H9 (cell line): Measurements from ENCODE around the gene GSG1L2. TPM values are rescaled to one million over a fixed set of nuclear protein-coding genes. Genes with fewer than 3 reads are reported as not detected.

Experiments
- DNase-seq: peaks from one replicate; pipeline ENCODE4 v3.0.0-alpha.2; 2017
- H2AFZ ChIP-seq: one replicate; pipeline ENCODE4 v1.6.1; 2013; ENCODE audit warnings: mild to moderate bottlenecking, low read length, control low read depth, moderate library complexity
- H2AK5ac ChIP-seq: 2 replicates; pipeline ENCODE4 v1.6.1; 2013; ENCODE audit warnings: low read length, control low read depth, mixed read lengths; ENCODE audit not compliant: insufficient read length
- H2BK120ac ChIP-seq: one replicate; pipeline ENCODE4 v1.6.1; 2013; ENCODE audit warnings: low read depth, mild to moderate bottlenecking, low read length, control low read depth, inconsistent platforms; ENCODE audit not compliant: poor library complexity, severe bottlenecking
- H2BK12ac ChIP-seq: 2 replicates; pipeline ENCODE4 v1.6.1; 2013; ENCODE audit warnings: low read length, control low read depth, mixed read lengths, low read depth; ENCODE audit not compliant: insufficient read length
- H2BK15ac ChIP-seq: 2 replicates; pipeline ENCODE4 v1.6.1; 2013; ENCODE audit warnings: low read depth, low read length, control low read depth
- H2BK20ac ChIP-seq: one replicate; pipeline ENCODE4 v1.6.1; 2013; ENCODE audit warnings: low read depth, mild to moderate bottlenecking, low read length, control low read depth, inconsistent platforms; ENCODE audit not compliant: poor library complexity, severe bottlenecking
- H2BK5ac ChIP-seq: 2 replicates; pipeline ENCODE4 v1.6.1; 2013; ENCODE audit warnings: low read length, control low read depth, mixed read lengths; ENCODE audit not compliant: insufficient read length
- H3K14ac ChIP-seq: 2 replicates; pipeline ENCODE4 v1.6.1; 2013; ENCODE audit warnings: low read length, control low read depth; ENCODE audit not compliant: insufficient read depth
- H3K18ac ChIP-seq: 2 replicates; pipeline ENCODE4 v1.6.1; 2013; ENCODE audit warnings: low read depth, mild to moderate bottlenecking, mixed read lengths, low read length, control low read depth; ENCODE audit not compliant: insufficient read length
- H3K23ac ChIP-seq: 2 replicates; pipeline ENCODE4 v1.6.1; 2013; ENCODE audit warnings: low read length, control low read depth, mixed read lengths, low read depth; ENCODE audit not compliant: insufficient read length
- H3K23me2 ChIP-seq: 2 replicates; pipeline ENCODE4 v1.6.1; 2013; ENCODE audit warnings: low read depth, mild to moderate bottlenecking, mixed read lengths, low read length, control low read depth; ENCODE audit not compliant: insufficient read length, poor library complexity, severe bottlenecking
- H3K27ac ChIP-seq: 2 replicates; pipeline ENCODE4 v1.5.1; 2013; ENCODE audit warnings: low read length, control low read depth, mixed read lengths, low read depth; ENCODE audit not compliant: insufficient read length
- H3K27me3 ChIP-seq: 2 replicates; pipeline ENCODE4 v1.6.1; 2013; ENCODE audit warnings: low read length, control low read depth, inconsistent platforms; ENCODE audit not compliant: insufficient read depth
- H3K4ac ChIP-seq: 2 replicates; pipeline ENCODE4 v1.6.1; 2013; ENCODE audit warnings: low read depth, mild to moderate bottlenecking, control low read depth, inconsistent platforms, low read length, moderate library complexity
- H3K4me1 ChIP-seq: 2 replicates; pipeline ENCODE4 v1.6.1; 2013; ENCODE audit warnings: low read length, control low read depth, inconsistent platforms; ENCODE audit not compliant: insufficient read depth
- H3K4me2 ChIP-seq: 2 replicates; pipeline ENCODE4 v1.6.1; 2013; ENCODE audit warnings: low read length, control low read depth, mixed read lengths; ENCODE audit not compliant: insufficient read length, insufficient read depth
- H3K56ac ChIP-seq: 2 replicates; pipeline ENCODE4 v1.6.1; 2013; ENCODE audit warnings: low read depth, mild to moderate bottlenecking, mixed read lengths, low read length, control low read depth; ENCODE audit not compliant: insufficient read length
- H3K79me1 ChIP-seq: 2 replicates; pipeline ENCODE4 v1.6.1; 2013; ENCODE audit warnings: low read depth, mild to moderate bottlenecking, moderate library complexity, low read length, control low read depth, inconsistent platforms; ENCODE audit not compliant: insufficient read depth, poor library complexity, severe bottlenecking
- H3K79me2 ChIP-seq: 2 replicates; pipeline ENCODE4 v1.6.1; 2013; ENCODE audit warnings: low read length, control low read depth, inconsistent platforms; ENCODE audit not compliant: insufficient read depth
- H3K9ac ChIP-seq: 2 replicates; pipeline ENCODE4 v1.6.1; 2013; ENCODE audit warnings: low read length, control low read depth, mixed read lengths; ENCODE audit not compliant: insufficient read length; ENCODE audit errors: extremely low read depth
- H3K9me3 ChIP-seq: one replicate; pipeline ENCODE4 v1.6.1; 2013; ENCODE audit warnings: low read depth, low read length, inconsistent platforms; ENCODE audit not compliant: control insufficient read depth
- H3T11ph ChIP-seq: one replicate; pipeline ENCODE4 v1.6.1; 2013; ENCODE audit warnings: mild to moderate bottlenecking, low read length, control low read depth, inconsistent platforms
- H4K20me1 ChIP-seq: one replicate; pipeline ENCODE4 v1.6.1; 2013; ENCODE audit not compliant: control insufficient read depth, insufficient read length, insufficient read depth
- H4K5ac ChIP-seq: 2 replicates; pipeline ENCODE4 v1.6.1; 2013; ENCODE audit warnings: low read depth, mild to moderate bottlenecking, mixed read lengths, low read length, control low read depth; ENCODE audit not compliant: insufficient read length
- H4K8ac ChIP-seq: replicated peaks from 2 replicates; pipeline ENCODE4 v1.6.1; 2013; ENCODE audit warnings: low read length, control low read depth, mixed read lengths, low read depth; ENCODE audit not compliant: insufficient read length
- H4K91ac ChIP-seq: 2 replicates; pipeline ENCODE4 v1.6.1; 2013; ENCODE audit warnings: low read depth, mild to moderate bottlenecking, moderate library complexity, mixed read lengths, low read length, control low read depth; ENCODE audit not compliant: insufficient read length
- H3K27ac Mint-ChIP-seq, 3 experiments: 2 replicates in 2 of 3; 3 replicates in 1 of 3; pipeline ENCODE4 v1.8.0; 2020 to 2021; ENCODE audit warnings: mixed read lengths in 3 of 3, mild to moderate bottlenecking in 1 of 3, moderate library complexity in 1 of 3
- H3K27me3 Mint-ChIP-seq: 2 replicates; pipeline ENCODE4 v1.8.0; 2021; ENCODE audit warnings: low read depth, mild to moderate bottlenecking, moderate library complexity, mixed read lengths
- H3K36me3 Mint-ChIP-seq, 3 experiments: 2 replicates in 2 of 3; 3 replicates in 1 of 3; pipeline ENCODE4 v1.8.0; 2020 to 2021; ENCODE audit warnings: low read depth in 3 of 3, mixed read lengths in 3 of 3; ENCODE audit not compliant: insufficient read depth in 1 of 3
- H3K4me1 Mint-ChIP-seq, 2 experiments: 2 replicates each; pipeline ENCODE4 v1.8.0; 2020; ENCODE audit warnings: mixed read lengths in 2 of 2
- H3K4me3 Mint-ChIP-seq, 2 experiments: 2 replicates in 1 of 2; 3 replicates in 1 of 2; pipeline ENCODE4 v1.8.0; 2020 to 2021; ENCODE audit warnings: mild to moderate bottlenecking in 2 of 2, mixed read lengths in 2 of 2, moderate library complexity in 1 of 2
- H3K9me3 Mint-ChIP-seq, 2 experiments: 2 replicates in 1 of 2; 3 replicates in 1 of 2; pipeline ENCODE4 v1.8.0; 2020; ENCODE audit warnings: mild to moderate bottlenecking in 2 of 2, mixed read lengths in 2 of 2, moderate library complexity in 1 of 2
- WGBS: extraction: QIAGEN DNeasy Blood & Tissue Kit; methylation state at CpG from one replicate; pipeline ENCODE4 v1.1.7; 2013; ENCODE audit warnings: missing lambda C conversion rate, low lambda C conversion rate, mixed read lengths; ENCODE audit not compliant: insufficient read length; ENCODE audit errors: extremely low coverage; 5-methylcytosine and 5-hydroxymethylcytosine counted together
- total RNA-seq: library from RNA; stranded (reverse); gene quantifications from 2 replicates; pipeline ENCODE4 v1.2.1, GENCODE V29; 2021
- TF ChIP-seq, protein P1 (sequence below): fragments of 200-600 bp; sonication (generic); conservative IDR thresholded peaks from 3 replicates; pipeline ENCODE4 v1.8.0; 2021; ENCODE audit warnings: antibody characterized with exemption, mild to moderate bottlenecking

GSG1L2 gene
- total RNA-seq, 1 experiment from 2014 or later: not detected

DNA sequence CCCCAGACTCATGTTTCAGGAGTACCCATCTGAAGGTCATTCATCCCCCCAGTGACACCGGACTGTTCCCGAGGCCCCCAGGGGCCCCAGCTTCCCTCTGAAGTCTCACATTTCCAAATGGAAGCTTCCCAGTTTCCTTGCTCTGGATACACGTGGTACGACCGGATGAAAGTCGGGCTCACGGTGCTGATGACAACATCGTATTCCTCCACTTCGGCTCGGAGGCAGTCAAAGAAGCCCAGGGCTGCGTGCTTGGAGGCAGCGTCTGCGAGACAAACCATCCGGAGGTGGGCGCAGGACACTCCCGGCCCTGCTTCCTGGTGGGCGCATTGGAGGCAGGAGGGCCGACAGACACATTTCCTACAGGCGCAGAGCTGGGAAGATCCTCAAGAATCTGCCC lies 49.2 kb downstream of the GSG1L2 start:
- no CpG with 5 or more reads among the region's 19 CpGs for WGBS
- Histone ChIP-seq H2BK5ac (no peak overlapping the region), H2AFZ (no peak overlapping the region), H3K56ac (no peak overlapping the region), H3K18ac (no peak overlapping the region), H3K27ac (no peak overlapping the region), H2AK5ac (no peak overlapping the region), H3K4me1 (no peaks in the 10 kb centered on the region), H2BK12ac (no peak overlapping the region), H3K9me3 (no peaks in the 10 kb centered on the region), H2BK15ac (no peak overlapping the region), H3K23ac (no peak overlapping the region), H2BK20ac (no peak overlapping the region), H4K20me1 (no peaks in the 10 kb centered on the region), H3K79me2 (no peaks in the 10 kb centered on the region), H3K9ac (no peak overlapping the region), H3K79me1 (no peaks in the 10 kb centered on the region), H3K23me2 (no peaks in the 10 kb centered on the region), H4K5ac (no peak overlapping the region), H4K8ac (no peak overlapping the region), H3T11ph (no peak overlapping the region), H2BK120ac (no peak overlapping the region), H3K27me3 (no peaks in the 10 kb centered on the region), H4K91ac (no peak overlapping the region), H3K14ac (no peak overlapping the region; the same call in 1 of the 2 replicates), H3K4me2 (no peak overlapping the region), H3K4ac (no peak overlapping the region)
- Mint-ChIP-seq H3K4me3 (no peak overlapping the region), H3K9me3 (peaks cover 7 to 8% of the 10 kb centered on the region in 2 experiments; a peak in 4 of 5 replicates), H3K27ac (no peak overlapping the region), H3K36me3 (0 out of 7 replicates have a peak, but pooled peaks cover 0 to 3% (median 0%) of the 10 kb centered on the region in 3 experiments), H3K4me1 (peaks cover 6 to 8% of the 10 kb centered on the region in 2 experiments), H3K27me3 (no peaks in the 10 kb centered on the region; the same call in 1 of the 2 replicates)
- DNase-seq: no peak
- TF ChIP-seq, protein P1, sequence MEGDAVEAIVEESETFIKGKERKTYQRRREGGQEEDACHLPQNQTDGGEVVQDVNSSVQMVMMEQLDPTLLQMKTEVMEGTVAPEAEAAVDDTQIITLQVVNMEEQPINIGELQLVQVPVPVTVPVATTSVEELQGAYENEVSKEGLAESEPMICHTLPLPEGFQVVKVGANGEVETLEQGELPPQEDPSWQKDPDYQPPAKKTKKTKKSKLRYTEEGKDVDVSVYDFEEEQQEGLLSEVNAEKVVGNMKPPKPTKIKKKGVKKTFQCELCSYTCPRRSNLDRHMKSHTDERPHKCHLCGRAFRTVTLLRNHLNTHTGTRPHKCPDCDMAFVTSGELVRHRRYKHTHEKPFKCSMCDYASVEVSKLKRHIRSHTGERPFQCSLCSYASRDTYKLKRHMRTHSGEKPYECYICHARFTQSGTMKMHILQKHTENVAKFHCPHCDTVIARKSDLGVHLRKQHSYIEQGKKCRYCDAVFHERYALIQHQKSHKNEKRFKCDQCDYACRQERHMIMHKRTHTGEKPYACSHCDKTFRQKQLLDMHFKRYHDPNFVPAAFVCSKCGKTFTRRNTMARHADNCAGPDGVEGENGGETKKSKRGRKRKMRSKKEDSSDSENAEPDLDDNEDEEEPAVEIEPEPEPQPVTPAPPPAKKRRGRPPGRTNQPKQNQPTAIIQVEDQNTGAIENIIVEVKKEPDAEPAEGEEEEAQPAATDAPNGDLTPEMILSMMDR: no peak
